ENCODE data around the gene TRPM3.

Gene TRPM3

DNA sequence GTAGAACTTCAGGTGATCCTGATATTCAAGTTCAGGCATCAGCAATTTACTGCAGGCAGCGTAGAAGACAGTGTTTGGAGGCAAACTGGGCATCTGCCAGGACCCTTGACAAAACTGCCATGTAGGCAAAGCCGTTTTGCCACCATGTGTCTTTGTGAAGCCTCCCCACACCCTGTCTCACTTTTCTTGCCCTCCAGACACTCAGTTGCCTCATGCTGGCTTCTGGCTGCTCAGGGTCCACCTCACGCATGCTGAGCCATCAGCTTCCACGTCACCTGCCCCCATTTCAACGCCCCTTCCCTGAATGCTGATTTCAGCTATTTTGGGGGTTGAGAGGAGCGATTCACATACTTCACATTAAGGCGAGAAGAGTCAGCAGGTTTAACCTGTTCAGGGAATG lies 541.7 kb downstream of the TRPM3 start:
- DNase-seq (ENCODE audit: low spot score), result no peak

DNA sequence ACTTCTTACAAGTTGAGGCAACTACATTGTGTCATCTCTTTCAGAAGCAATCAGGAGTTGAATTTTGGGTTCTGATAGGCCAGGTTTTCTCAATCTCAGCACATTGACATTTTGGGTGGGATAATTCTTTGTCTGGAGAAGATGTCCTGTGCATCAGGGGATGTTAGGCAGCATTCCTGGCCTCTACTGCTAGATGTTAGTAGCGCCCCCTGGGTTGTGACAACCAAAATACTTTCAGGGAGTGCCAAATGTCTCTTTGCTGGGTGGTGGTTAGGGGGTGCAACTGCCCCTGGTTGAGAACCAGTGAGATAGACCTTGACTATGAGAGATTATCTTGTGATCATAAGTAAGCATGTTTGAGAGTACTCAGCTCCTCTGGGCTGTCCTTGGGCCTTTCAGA lies 542.7 kb downstream of the TRPM3 start:
- DNase-seq (ENCODE audit: low spot score), result no peak

DNA sequence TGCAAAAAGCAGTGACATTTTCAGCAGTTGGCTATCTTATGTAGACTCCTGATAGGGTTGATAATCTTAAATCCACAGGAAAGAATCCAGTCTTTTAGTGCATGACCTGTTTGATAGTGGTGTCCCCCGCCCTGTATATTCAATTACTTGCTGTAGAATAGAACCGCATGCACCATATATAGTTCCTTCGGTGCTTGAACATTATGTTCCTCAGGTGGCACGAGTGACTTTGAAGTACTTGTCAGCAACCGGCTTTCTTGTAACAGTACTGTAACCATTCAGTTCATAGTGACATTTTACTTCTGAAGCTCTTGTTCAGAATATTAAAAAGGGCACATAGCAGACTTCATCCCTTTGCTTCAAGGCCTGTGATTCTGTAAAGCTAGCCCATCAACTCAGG lies 543.8 kb downstream of the TRPM3 start:
- no peak for DNase-seq (ENCODE audit: low spot score)

DNA sequence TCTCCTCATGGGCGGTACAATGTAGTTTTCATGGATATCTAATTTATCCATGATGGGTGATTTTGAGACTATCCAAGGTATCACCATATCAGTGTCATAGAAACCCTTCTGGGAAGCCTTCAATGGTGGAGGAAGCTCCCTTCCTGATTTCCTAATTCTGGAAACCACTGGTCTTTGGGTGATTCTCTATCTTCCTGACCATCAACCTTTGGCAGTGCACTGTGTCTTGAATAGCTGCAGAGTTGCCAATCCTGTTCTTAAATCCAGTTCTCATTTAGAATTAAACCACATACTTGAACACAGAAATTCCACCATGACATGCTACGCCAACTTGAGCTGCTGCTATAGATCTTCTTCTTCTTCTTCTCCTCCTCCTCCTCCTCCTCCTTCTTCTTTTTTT lies 545.3 kb downstream of the TRPM3 start:
- no peak for DNase-seq (ENCODE audit: low spot score)

DNA sequence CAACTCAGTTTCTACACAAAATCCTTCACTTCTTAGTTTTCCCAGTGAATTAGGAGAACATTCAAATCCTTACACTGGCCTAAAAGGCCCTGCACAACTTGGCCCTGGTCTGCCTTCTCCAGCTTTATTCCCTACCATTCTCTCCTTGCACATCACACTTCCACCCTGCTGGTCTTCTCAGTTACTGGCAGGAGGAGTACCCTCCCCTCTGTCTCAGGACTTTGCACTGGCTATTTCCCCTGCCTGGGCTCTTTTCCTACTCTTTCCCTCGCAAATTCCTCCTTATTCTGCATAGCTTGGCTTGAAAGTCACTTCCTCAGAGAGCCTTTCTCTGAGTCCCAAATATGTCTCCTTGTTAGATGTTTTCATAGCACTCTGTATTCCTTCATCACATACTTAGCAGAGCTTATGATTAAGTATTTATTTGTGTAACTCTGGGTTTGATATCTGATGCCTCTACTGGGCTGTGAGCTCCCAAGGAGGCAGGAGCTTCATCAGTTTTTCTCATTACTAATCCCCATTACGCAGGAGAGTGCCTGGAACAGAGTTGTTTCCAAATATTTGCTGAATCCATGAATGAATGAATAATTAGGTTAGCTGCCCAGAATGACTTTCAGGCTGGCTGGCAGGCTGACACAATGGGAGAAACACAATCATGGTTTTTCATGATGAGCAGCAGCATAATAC lies 547.1 kb downstream of the TRPM3 start:
- no peak for DNase-seq (ENCODE audit: low spot score)

DNA sequence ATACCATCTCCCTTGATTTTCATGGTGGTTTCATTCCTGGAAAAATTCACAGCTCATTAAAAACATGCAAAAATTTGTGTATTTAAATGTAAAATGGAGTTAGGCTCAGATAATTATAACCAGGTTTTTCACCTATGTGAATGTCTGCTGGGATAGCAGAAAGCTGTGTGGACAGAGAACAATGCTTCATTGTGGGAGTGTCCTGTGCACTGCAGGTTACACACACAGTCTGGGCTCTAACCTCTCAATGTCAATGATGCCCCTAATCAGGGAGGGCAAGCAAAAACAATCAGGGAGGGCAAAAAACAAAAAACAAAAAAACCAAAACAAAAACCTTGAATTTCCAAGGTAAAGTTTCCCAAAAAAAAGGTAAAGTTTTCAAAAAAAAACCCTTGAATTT lies 548.1 kb downstream of the TRPM3 start:
- no peak for DNase-seq (ENCODE audit: low spot score)

DNA sequence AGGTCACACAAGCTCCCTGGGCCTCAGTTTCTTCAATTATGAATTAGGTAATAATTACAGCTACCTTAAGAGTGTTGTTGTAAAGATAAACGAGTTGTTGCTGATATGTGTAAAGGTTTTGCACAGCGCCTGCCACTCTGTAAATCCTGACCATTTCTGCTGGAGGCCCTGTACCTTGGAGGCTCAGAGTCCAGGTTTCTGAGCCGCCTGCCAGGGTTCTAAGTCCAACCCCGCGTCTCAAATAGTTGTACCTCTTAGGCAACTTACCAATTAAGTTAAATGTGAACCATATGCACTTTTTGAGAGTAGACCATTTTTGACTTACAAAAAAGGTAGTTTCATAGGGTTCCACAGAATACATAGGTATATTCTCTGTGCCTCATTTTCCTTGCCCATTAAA lies 550.2 kb downstream of the TRPM3 start:
- DNase-seq (ENCODE audit: low spot score), result no peak

DNA sequence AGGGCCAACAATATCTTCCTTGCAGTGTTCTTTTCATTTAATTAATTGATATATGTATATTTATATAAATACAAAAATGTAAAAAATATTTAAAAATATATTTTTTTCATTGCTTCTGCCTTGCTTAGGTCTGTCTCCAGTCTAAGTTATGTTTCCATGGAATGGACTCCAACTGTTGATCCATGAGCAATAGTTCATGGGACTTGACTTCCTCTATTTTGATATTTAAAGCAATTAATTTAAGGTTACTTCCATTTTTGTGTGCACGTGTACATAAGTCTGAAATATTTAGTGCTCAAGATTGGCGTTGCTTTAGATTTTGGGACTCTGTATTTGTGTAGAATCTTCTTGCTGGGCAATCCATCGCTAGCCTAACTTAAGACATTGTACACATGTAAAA lies 551.6 kb downstream of the TRPM3 start:
- no peak for DNase-seq (ENCODE audit: low spot score)

DNA sequence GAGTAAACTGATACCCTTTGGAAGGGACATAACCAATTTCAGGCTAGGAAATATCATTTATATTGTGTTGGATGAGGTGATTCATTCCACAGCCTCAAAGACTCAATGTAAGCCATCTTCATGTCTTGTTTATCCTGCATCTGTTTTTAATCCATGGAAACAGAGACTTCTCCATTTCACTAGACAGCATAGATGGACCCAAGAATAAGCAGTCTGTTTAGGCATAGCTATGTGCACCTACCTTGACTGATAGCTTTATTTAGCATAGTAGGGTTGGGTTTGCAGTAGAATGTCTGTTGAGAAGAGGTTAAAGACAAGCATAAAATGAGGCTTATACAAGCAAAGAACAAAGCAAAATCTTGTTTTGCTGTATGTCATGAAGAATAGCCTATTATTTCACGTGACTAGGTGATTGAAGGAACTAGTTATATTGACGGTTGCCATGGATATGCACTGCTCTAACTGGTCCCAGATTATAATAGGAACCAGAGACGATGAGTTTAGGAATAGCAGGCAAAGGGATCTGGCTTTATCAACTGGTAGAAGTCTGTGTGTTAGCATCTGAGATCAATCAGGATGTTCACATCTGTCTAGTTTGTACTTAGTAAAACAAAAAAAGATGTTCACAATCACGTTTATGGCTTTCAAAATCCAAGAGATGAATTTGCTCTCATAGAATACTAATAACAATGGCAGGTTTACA lies 552.2 kb downstream of the TRPM3 start:
- no peak for DNase-seq (ENCODE audit: low spot score)

DNA sequence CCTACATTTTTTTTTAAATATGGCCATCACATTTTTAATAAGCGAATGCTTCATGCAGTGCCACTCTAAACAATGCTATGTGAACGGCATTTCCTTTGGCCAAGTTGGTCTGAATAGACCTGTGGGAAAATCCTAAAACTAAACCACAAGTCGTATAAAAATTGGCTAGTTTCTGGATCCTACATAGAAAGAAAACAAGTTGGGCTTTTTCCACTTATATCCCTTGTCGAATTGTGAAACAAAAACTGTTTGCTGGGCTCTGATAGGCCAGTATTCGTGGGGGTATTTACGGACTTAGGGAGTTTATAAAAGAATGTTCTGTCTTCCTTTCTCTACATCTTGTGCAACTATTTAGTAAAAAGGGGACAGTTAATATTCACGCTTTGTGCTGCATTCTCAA lies 553.9 kb downstream of the TRPM3 start:
- DNase-seq (ENCODE audit: low spot score), result no peak

DNA sequence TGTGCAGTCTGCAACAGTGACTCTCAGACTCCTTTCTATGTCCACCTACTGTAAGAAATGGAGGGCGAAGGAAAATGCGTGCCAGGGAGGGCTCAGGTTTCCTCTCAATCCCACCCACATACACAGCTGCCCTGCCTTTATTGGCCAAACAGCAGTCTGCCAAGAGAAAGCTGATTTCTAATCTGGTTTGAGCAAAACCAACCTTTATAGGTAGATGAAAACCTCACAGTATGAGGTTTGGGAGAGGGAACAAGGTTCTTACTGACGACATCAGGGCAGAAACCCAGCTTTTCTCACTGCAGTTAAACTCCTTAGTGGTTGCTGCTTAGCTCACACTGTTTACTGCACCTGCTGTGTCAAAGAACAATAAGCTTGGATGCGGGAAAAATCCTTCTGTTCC lies 554.7 kb downstream of the TRPM3 start:
- DNase-seq (ENCODE audit: low spot score), result no peak

DNA sequence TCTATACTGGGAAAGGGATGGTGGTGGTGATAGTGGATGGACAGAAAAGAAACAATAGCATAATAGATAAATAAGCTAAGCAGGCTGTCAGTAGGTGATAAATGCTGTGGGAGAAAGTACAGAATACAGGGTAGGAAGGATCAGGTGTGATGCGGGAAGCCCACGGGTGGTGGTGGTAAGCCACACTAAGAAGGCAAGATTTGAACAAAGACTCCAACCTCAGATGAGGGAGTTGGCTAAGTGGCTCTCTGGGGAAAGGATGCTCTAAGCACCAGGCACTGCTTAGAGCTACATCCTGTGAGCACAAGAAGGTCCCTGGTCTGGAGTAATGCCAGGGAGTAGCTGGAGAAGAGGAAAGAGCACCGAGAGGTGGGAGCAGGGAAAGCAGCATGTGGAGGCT lies 555.4 kb downstream of the TRPM3 start:
- no peak for DNase-seq (ENCODE audit: low spot score)

DNA sequence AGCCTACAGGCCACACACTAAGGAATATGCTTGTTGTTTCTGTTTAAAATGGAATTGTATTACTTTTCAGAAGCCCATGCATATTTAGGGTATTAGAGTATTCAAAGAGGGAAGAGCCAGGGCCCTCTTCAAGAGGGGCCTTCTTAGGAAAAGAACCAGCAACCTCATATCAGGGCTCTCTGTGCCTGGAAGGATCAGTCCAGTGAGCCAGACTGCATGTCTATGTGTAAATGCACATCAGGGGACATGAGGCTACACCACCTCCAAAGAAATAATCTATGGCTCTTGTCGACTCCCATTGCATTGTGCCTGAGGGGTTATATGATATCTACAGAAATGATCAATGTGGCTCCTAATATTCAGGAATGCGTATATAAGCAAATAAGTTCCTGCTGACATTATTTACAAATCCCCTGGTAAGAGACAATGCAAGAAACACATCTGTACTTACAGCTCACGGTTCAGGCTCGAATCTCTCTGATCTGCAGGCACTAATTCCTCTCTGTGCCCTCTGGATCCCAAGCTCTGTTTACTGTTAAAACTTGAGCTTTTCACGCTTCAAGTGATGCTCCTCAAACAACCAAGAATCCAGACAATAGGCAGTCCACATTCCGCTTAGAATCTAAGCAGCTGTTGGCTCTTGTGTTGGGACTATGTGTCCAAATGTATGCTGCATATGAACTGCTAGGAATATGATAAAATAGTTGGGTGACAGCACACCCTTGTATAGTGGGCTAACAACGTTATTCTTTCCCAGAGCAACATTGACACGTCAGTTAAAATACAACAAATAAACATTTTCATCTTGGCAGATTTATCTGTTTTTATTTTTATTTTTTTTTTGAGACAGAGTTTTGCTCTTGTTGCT lies 556.7 kb downstream of the TRPM3 start:
- DNase-seq (ENCODE audit: low spot score), result no peak

DNA sequence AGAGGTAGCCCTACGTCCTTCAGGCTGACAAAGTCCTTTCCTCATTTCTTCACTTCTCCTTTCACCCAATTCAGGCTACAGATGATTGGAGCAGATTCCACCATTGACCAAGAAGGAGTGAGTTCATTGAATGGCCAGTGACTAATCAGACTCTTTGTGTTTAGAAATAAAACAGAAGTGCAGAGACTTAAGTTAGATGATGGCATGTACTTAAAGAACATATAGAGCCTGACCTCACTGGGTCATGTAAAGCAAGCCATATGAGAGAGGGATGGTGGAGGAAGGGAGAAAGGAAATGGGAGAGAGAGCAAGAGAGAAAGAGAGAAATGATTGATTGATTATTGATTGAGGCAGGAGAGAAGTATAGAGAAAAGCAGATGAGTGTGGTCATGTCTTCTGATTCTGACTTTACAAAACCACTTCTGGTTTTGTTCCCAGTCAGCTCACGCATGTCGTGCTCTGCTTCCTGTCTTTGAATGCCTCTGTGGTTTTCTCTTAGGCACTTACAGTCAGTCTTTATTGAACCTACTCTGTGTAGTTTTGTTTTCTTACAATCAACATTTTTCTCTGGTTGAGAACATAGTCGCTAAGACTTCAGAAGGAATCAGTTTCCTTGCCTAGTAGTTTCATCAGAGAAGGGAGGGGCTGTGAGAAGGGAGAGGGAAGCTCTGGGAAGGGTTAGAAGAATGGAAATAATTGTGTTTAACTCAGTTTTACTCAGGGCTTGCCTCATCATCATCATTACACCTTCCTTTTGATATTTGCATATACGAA lies 557.8 kb downstream of the TRPM3 start:
- DNase-seq (ENCODE audit: low spot score), result peak; percentile 40

DNA sequence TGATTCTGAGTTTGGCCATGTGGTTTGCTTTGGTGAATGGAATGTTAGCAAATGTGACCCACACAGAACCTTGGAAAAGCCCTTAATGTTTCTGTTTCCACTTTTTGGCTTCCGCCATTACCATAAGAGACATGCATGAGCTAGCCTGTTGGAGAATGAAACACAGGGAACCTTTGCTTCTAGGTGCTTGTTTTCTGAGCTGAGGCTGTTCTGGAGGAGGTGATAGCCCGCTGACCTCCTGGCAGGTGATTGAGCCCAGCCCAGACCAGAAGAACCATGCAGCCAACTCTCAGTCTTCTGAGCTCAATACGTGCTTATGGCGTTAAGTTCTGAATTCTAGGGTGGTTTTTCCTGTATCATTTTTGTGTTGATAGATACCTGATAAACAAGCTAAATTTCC lies 558.4 kb downstream of the TRPM3 start:
- DNase-seq (ENCODE audit: low spot score), result no peak

DNA sequence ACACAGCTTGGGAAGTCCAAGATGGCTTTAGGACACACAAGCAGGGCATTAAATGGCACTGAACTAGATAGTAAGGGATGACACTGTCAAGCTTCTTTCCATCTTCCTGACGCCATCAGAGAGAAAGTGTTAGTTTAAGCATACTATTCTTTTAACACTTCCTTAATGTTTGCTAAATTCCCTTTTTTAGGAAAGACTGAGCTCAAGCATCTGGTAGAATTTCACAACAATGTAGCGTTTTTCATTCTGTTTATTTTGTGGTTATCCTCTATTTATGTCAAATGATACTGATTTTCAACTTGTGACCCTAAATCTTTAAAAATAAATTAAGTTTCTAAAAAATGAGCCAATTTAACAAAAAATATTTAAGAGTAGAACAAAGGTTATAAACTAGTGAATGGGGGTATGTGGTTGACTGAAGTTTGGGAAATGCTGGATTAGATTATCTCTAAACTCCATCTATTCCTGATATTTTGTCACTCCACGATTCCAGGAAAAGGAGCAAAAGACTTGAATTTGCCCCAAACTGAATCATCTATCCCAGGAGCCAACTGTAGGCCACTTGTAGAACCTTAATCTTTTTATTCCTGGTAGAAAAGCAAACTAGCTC lies 559.5 kb downstream of the TRPM3 start:
- DNase-seq (ENCODE audit: low spot score), result no peak

DNA sequence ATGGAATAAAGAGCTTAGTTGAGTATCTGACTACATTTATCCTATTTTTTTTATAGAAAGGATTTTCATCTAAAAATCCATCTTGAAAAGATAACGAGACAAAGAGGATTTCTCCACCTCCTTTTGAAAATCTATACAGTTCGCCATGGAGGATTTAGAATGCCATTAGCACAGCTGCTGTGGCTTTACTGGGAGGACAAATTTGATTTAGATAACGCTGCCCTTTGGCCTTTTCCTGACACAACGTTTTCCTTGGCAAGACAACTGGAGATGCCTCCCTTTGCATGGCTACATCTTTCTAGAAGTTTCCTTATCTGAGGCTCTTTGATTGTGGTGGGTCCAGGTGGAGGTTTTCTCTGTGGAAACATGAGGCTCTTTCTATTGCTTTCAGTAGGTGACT lies 560.3 kb downstream of the TRPM3 start:
- no peak for DNase-seq (ENCODE audit: low spot score)

DNA sequence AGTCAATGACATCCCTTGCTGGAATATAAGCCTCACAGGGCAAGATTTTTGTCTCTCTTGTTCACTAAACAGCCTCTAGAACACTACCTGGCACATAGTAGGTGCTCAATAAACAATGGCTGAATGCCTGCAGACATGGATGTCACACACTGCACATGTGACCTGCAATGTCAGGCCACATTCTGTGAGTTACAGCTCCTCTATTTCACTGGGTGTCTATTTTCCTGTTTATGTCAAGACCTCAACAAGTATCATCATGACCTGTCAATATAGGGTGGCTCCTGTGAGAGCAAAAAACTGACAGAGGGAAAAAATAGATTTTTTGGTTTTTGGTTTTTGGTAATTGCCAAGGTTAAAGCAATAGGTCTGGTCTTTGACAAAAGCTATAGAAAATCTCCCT lies 562.3 kb downstream of the TRPM3 start:
- DNase-seq (ENCODE audit: low spot score), result no peak

DNA sequence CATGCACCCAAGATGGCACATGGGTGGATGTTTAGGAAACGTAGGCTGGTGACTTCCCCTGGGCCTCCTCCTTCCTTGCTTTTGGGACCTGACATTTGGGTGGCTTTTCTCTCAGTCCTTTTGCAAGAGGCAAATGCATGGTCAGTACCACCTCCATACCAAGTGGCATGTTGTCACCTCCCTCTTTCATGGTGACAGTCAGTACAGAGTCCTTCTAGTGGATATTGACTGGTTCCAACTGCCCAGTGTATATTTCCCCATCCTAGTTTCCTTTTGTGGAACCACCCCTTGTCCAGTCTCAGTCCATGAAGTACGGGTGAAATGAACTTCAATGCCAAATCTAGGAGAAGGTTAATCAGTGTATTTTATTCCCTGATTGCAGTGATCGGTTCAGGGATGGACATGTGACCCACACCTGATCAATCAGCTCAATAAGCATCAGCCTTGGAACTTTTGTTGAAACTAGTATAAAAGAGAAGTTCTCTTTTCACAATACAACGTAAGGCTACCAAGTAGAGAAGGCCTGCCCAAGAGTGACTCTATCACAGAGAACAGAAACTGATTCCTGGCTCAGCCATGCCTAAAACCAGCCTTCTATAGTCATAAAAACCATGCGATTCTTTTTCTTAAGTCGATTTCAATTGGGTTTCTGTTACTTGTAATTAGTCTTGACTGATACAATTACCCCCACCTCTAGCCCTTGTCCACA lies 563.6 kb downstream of the TRPM3 start:
- no peak for DNase-seq (ENCODE audit: low spot score)

DNA sequence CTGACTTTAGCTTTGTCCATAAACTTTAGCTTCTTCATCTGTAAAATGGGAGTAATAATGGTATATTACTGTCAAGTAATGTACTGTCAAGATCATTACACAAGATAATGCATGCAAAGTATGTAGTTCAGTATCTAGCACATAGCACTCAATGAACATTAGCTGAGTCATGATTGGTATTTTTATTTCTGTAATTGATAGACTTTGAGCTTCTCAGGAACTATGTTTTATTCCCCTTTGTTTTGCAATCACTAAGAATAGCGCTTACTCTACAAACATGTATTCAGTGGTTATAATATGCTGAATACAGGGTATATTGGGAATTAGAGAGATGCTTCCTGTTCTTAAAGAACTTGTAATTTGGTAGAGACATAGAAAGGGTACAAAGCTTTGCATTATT lies 564.6 kb downstream of the TRPM3 start:
- DNase-seq (ENCODE audit: low spot score), result no peak

DNA sequence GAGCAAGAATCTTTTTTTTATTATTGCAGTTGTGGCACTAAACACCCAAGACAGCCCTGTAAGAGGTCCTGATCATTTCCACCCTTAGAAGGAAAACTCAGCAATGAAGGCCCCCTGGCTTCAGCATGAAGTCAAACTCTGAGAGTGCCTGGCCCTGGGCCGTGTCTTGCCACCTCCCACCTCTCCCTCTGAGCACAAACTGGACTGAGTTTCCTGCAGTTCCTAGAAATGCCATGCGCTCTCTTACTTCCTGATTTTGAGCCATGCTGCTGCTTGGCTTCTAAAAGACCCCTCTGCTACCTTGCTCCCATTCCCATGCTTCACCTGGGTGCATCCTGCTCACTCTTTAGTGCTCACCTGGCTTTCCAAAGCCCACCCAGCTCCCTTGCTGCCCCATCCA lies 566.5 kb downstream of the TRPM3 start:
- no peak for DNase-seq (ENCODE audit: low spot score)

All from CD4-positive, alpha-beta T cell treated with Interleukin-15 for 4 hours (primary cell).